Ishikawa (cell line): ENCODE measurements around the gene ACOT12.

Experiments used
- CEBPB ChIP-seq: IDR thresholded peaks from 2 replicates; pipeline ENCODE4 v1.6.1; 2012
- CREB1 ChIP-seq: IDR thresholded peaks from 2 replicates; pipeline ENCODE4 v1.6.1; 2012; ENCODE audit warnings: low read depth
- EGR1 ChIP-seq: IDR thresholded peaks from 2 replicates; pipeline ENCODE4 v1.6.1; 2012
- EP300 ChIP-seq: IDR thresholded peaks from 2 replicates; pipeline ENCODE4 v1.6.1; 2012; ENCODE audit warnings: borderline replicate concordance
- FOXM1 ChIP-seq: IDR thresholded peaks from 2 replicates; pipeline ENCODE4 v1.6.1; 2012; ENCODE audit warnings: low read depth, borderline replicate concordance
- NFIC ChIP-seq: IDR thresholded peaks from 2 replicates; pipeline ENCODE4 v1.6.1; 2012
- RAD21 ChIP-seq: IDR thresholded peaks from 2 replicates; pipeline ENCODE4 v1.6.1; 2012; ENCODE audit warnings: low read depth
- TAF1 ChIP-seq: IDR thresholded peaks from 2 replicates; pipeline ENCODE4 v1.6.1; 2012; ENCODE audit warnings: low read depth, mild to moderate bottlenecking
- TCF12 ChIP-seq: IDR thresholded peaks from 2 replicates; pipeline ENCODE4 v1.6.1; 2012; ENCODE audit warnings: low read depth
- TEAD4 ChIP-seq: IDR thresholded peaks from 2 replicates; pipeline ENCODE4 v1.6.1; 2012
- YY1 ChIP-seq: IDR thresholded peaks from 2 replicates; pipeline ENCODE4 v1.6.1; 2012; ENCODE audit warnings: low read depth
- ZBTB7A ChIP-seq: IDR thresholded peaks from 2 replicates; pipeline ENCODE4 v1.6.1; 2012; ENCODE audit warnings: low read depth
- TF ChIP-seq, protein P1 (sequence below): IDR thresholded peaks from 2 replicates; pipeline ENCODE4 v1.6.1; 2012
- TF ChIP-seq, protein P2 (sequence below): IDR thresholded peaks from 2 replicates; pipeline ENCODE4 v1.6.1; 2012; ENCODE audit warnings: low read depth, mild to moderate bottlenecking
- TF ChIP-seq, protein P3 (sequence below): IDR thresholded peaks from 2 replicates; pipeline ENCODE4 v1.6.1; 2012

The ACOT12 gene

DNA sequence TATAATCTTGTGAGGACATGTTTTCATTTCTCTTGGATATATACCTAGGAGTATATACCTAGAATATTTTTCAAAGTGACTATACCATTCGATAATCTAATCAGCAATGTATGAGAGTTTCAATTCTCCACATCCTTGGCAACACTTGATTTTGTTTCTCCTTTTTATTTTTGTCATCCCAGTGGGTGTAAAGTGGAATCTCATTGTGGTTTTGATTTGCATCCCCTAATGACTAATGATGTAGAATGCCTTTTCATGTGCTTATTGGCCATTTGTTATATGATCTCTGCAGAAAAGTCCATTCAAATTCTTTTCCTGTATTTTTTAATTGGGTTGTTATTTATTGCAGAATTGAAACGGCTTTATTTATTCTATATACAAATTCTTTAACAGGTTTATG lies 77.4 kb downstream of the ACOT12 start:
- no peak for TF ChIP-seq FOXM1
- TF ChIP-seq TCF12, result no peak
- TF ChIP-seq YY1, result no peak
- TF ChIP-seq EP300, result no peak
- no peak for TF ChIP-seq TAF1
- no peak for TF ChIP-seq EGR1
- TF ChIP-seq, protein P1, sequence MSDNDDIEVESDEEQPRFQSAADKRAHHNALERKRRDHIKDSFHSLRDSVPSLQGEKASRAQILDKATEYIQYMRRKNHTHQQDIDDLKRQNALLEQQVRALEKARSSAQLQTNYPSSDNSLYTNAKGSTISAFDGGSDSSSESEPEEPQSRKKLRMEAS, result no peak
- no peak for TF ChIP-seq CREB1
- TF ChIP-seq RAD21, result no peak
- TF ChIP-seq NFIC, result no peak
- TF ChIP-seq, protein P2, sequence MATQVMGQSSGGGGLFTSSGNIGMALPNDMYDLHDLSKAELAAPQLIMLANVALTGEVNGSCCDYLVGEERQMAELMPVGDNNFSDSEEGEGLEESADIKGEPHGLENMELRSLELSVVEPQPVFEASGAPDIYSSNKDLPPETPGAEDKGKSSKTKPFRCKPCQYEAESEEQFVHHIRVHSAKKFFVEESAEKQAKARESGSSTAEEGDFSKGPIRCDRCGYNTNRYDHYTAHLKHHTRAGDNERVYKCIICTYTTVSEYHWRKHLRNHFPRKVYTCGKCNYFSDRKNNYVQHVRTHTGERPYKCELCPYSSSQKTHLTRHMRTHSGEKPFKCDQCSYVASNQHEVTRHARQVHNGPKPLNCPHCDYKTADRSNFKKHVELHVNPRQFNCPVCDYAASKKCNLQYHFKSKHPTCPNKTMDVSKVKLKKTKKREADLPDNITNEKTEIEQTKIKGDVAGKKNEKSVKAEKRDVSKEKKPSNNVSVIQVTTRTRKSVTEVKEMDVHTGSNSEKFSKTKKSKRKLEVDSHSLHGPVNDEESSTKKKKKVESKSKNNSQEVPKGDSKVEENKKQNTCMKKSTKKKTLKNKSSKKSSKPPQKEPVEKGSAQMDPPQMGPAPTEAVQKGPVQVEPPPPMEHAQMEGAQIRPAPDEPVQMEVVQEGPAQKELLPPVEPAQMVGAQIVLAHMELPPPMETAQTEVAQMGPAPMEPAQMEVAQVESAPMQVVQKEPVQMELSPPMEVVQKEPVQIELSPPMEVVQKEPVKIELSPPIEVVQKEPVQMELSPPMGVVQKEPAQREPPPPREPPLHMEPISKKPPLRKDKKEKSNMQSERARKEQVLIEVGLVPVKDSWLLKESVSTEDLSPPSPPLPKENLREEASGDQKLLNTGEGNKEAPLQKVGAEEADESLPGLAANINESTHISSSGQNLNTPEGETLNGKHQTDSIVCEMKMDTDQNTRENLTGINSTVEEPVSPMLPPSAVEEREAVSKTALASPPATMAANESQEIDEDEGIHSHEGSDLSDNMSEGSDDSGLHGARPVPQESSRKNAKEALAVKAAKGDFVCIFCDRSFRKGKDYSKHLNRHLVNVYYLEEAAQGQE, result no peak
- no peak for TF ChIP-seq CEBPB
- TF ChIP-seq ZBTB7A, result no peak
- TF ChIP-seq, protein P3, sequence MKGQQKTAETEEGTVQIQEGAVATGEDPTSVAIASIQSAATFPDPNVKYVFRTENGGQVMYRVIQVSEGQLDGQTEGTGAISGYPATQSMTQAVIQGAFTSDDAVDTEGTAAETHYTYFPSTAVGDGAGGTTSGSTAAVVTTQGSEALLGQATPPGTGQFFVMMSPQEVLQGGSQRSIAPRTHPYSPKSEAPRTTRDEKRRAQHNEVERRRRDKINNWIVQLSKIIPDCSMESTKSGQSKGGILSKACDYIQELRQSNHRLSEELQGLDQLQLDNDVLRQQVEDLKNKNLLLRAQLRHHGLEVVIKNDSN, result no peak
- TF ChIP-seq TEAD4, result no peak

DNA sequence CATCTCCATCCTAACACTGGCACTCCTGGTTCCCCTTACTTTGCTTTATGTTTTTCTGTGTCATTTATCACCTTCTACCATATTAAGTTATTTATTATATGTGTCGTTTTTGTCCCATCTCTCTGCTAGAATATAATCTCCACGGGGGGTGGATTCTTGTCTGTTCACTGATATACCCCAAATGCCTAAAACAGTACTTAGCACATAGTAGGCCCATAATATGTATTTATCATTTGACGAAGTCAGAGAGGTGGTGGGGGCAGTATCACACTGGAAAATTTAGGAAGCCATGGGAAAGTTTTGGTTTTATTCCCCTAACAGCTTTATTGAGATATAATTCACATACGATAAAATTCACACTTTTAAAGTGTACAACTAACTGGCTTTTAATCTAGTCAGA lies 78.1 kb downstream of the ACOT12 start:
- TF ChIP-seq CEBPB, result no peak
- TF ChIP-seq RAD21, result no peak
- no peak for TF ChIP-seq ZBTB7A
- TF ChIP-seq FOXM1, result no peak
- TF ChIP-seq, protein P3, result no peak
- TF ChIP-seq NFIC, result no peak
- no peak for TF ChIP-seq EGR1
- TF ChIP-seq YY1, result no peak
- TF ChIP-seq, protein P1, result no peak
- TF ChIP-seq, protein P2, result no peak
- TF ChIP-seq CREB1, result no peak
- no peak for TF ChIP-seq EP300

DNA sequence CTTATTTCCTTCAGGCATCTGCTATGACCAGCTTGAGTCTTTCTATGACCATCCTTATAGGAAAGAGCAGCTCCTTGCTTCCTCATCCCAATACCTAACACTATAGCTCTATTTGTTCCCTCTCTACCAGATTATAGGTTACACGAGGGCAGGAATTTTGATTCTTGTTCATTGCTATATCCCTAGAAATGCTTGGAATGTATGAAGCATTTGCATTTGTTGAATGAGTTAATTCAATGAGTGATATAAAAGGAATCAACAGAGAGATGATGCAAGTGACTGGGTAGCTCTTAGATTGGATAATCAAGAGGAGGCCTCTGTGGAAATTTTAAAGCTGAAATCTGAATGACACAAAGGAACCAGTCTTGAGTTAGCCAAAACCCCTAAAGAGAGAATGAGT lies 78.6 kb downstream of the ACOT12 start:
- TF ChIP-seq EGR1, result no peak
- TF ChIP-seq TEAD4, result no peak
- no peak for TF ChIP-seq EP300

DNA sequence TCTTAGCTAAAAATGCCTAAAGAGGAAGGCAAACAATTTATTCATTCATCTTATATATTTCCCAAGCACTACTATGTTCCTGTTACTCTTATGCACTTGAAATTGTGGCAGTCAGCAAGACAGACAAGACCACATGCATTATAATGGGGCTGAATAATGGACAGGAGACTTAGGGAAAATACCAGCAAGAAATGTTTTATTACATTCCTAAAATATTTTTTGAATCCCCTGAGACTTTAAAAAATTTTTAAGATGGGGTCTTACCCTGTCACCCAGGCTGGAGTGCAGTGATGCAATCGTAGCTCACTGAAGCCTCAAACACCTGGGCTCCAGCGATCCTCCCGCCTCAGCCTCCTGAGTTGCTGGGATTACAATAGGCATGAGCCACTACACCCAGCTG lies 79.4 kb downstream of the ACOT12 start:
- TF ChIP-seq EP300, result no peak
- TF ChIP-seq, protein P3, result no peak
- TF ChIP-seq EGR1, result no peak
- no peak for TF ChIP-seq NFIC
- no peak for TF ChIP-seq ZBTB7A
- TF ChIP-seq, protein P1, result no peak
- TF ChIP-seq TEAD4, result no peak
- no peak for TF ChIP-seq FOXM1
- TF ChIP-seq, protein P2, result no peak

DNA sequence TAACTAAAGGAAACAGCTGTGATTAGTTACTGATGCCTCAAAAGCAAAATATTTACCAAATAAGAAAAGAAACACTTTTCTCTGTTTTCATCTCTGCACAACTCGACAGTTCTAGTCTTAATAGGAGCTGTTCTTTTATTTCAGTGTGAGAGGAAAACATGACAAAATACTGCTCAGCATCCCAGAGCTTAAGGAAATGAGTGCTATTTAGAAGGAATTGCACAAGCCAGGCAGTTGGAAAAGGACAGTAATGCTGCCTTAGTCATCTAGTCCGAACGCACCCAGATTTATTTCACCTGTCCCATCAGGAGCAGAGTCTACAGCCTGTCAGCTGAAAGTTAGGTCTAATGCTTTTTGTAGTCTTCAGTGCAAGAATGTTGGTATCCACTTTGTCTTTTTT lies 80.2 kb downstream of the ACOT12 start:
- TF ChIP-seq, protein P3, result no peak
- TF ChIP-seq, protein P2, result no peak
- TF ChIP-seq YY1, result no peak
- TF ChIP-seq TEAD4, result no peak
- no peak for TF ChIP-seq TCF12
- no peak for TF ChIP-seq TAF1
- TF ChIP-seq FOXM1, result no peak
- TF ChIP-seq EP300, result no peak
- TF ChIP-seq ZBTB7A, result no peak
- no peak for TF ChIP-seq CEBPB
- TF ChIP-seq RAD21, result no peak
- TF ChIP-seq, protein P1, result no peak
